ENCODE results near the gene LRRC37A.
"Not testable (repeated sequence)": the region's sequence is repeated elsewhere in the genome, so short reads cannot be mapped to it uniquely, and the experiment has no call there.

LRRC37A gene

DNA sequence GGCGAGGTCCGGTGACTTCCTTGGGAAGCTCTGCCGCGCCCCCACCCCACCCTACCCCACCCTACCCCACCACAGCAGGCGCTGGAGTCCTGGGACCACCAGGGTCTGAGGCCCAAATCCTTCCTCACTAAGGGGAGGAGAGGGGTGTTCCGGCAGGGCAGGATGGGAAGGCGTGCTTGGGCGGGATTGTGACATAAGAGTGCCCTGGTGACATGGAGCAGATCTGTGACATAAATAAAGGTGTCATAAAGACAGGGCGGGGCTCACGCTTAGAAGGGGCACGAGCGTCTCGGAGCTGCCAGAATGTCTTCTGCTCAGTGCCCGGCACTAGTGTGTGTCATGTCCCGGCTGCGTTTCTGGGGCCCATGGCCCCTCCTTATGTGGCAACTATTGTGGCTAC, at the start of gene LRRC37A:
Gene LRRC37A (plus strand): TSS at position 301 of the 400 bp plus-strand sequence. CDS start 3 bp downstream, at position 304.
- not testable (repeated sequence) for DNase-seq

DNA sequence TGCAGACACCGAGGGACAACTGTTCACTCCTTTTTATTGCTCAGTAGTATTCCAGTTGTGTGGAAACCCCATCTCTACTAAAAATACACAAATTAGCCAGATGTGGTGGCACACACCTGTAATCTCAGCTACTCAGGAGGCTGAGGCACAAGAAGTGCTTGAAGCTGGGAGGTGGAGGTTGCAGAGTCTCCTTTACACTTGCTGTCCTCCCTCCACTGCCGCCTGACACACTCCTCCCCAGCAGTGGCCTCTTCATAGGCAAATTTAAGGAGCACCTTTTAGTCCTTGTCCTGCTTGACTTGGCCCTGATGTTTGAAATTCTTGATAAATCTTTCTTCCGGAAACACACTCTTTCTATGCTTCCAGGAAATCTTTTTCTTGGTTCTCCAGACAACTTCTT, 45.8 kb upstream of the LRRC37A start:
- not testable (repeated sequence) for DNase-seq

DNA sequence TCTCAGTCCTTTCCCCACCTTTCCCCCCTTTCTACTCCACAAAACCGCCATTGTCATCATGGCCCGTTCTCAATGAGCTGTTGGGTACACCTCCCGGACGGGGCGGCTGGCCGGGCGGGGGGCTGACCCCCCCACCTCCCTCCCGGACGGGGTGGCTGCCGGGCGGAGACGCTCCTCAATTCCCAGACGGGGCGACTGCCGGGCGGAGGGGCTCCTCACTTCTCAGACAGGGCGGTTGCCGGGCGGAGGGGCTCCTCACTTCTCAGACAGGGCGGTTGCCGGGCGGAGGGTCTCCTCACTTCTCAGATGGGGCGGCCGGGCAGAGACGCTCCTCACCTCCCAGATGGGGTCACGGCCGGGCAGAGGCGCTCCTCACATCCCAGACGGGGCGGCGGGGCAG, 42.1 kb upstream of the LRRC37A start:
- not testable (repeated sequence) for DNase-seq

DNA sequence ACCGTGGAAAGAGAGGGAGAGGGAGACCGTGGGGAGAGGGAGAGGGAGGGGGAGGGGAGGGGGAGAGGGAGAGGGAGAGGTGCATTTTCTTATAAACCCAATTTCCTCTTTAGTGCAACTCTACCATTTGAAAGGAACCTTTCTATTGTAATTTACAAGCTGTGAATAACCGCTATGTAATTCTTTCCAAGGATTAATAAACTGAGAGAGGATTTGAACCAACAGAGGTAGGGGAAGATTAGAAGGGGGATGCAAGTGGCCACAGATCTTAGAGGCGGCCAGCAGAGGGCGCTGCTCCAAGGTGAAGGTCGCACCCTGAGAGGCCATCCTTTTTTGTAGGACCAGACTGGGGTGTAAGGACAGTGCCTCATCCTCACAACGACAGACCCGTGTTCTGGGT, 41.2 kb upstream of the LRRC37A start:
- DNase-seq: peak; percentile 83

DNA sequence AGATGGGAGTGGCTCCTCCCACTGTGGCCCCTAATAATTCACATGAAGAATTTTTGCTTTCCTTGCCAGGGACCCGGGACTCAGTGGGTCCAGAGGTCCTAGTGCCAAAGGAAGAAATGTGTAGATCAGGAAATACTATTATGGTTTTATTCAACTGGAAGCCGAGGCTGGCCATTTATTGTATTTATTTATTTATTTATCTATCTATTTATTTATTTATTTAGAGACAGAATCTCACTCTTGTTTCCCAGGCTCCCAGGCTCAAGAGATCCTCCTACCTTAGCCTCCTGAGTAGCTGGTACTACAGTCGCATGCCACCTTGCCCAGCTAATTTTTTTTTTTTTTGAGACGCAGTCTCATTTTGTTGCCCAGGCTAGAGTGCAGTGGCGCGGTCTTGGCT, 40.7 kb upstream of the LRRC37A start:
- not testable (repeated sequence) for DNase-seq

- not testable (repeated sequence) for DNase-seq
Measured at GRCh38 chr17:46256369-46256768, 38.6 kb upstream of the LRRC37A start.

DNA sequence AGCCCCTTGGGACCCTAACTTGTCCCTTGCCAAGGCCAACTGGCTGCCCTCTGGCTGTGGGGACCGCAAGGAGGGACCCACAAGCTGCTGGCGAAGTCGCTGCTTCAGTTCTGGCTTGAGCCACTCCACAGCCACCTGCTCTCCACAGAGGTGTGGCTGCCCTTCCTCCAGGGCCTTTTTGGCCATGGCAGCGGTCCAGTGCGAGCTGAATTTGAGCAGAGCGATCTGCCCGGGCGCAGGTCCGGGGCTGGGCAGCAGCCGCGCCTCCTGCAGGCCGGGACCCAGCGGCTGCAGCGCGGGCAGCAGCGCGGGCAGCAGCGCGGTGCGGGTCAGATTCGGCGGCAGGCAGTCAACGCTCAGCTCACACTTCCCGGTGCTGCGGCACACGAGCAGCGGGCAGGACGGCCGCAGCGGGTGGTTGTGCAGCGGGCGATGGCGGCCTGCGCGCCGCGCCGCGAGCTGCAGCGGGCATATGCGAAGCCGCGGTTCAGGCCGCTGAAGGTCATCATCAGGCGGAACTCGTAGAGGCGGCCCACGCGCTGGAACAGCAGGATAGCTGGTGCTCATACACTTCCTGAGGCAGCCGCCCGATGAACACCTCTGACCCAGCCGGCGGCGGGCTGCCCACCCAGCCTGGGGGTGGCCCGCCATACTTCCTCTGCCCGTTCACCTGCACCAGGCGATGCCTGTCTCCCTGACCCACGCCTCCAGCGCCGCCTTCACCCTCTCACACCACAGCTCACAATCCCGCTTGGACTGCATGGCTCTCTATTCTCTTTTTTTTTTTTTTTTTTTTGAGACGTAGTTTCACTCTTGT, 34.9 kb upstream of the LRRC37A start:
- DNase-seq: not testable (repeated sequence)

DNA sequence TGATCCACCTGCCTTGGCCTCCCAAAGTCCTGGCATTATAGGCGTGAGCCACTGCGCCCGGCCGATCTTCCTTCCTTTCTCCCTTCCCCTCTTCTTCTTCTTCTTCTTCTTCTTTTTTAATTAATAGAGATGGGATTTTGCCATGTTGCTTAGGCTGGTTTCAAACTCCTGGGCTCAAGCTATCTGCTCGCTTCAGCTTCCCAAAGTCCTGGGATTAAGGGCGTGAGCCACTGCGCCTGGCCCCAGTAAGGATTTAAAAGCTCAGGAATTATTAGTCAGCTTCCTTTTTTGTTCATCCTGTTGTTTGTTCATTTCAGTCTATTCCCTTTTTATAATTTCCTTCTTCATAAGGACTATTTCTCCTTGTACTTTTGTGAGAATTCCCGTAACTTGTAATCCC, 32.7 kb upstream of the LRRC37A start:
- DNase-seq: no peak

- DNase-seq: no peak
Measured at GRCh38 chr17:46264456-46265198, 30.3 kb upstream of the LRRC37A start.

DNA sequence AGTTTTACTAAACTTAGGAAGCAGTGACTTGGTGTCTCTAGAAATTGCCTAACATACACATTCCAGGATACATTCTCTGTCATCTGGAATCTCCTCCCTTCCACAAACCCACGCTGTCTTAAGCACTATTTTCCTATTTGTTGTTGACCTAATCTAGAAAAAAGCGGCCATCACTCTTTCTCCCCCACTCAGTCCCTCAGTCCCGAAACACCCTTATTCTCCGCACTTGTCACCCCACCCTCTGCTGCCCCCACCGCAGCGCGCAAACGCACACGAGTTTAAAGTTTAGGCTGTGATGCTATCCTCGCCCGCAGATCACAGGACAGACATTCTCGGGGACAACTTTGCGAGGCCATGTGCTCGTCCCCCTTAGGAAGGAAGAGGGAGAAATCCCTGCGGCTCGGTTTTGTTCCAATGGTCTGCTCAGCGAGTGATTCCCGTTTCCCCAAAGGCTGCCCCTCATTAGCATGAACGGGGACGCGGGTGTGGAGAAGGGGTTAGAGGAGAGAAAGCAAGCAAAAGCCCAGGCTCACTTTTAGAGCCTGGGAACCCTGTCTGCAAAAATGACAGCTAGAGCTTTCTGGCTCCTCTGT, 28.8 kb upstream of the LRRC37A start:
- DNase-seq: peak; percentile 20

DNA sequence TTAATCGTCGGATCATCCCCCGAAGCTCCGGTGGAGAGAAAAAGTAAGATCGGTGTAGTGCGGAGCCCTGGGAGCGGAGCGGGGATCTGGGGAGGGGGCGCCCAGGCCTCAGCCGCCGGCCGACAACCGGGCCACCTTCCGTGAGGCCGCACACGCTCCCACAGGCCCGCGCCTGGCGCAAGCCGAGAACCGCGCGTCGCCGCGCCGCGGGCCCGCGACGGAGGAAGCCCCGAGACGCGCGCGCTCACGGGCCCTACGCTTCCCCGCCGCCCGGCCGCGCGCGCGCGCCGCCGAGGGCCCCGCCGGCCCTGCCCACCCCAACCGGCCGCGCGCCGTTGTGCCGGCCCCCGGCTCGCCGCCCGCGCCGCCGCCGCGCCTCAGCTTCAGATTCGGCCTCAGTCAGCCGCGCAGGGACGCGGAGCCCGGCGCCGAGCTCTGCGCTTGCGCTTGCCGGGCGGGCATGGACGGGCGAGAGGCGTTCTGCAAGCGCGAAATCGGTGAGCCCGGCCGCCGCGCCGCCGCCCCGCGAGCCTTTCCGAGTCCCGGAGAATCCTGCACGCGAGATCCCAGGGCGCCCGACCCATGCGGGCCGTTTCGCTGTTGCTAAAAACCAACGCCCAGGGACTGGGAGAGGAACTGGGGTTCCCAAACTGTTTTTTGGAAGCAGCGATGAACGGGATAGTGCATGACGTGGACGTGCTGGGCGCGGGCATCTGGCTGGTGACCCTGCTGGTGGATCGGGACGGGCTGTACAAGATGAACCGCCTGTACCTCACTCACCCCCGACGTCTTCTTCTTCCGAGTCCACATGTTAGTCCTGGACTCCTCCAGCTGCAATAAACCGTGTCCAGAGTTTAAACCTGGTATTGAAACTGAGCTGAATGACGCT, 28.0 kb upstream of the LRRC37A start:
- DNase-seq: peak; percentile 85

GRCh38 chr17:46270032-46270431, 24.9 kb upstream of the LRRC37A start:
- no peak for DNase-seq

GRCh38 chr17:46273541-46274236, 21.2 kb upstream of the LRRC37A start:
- no peak for DNase-seq

GRCh38 chr17:46274238-46274637, 20.7 kb upstream of the LRRC37A start:
- no peak for DNase-seq

DNA sequence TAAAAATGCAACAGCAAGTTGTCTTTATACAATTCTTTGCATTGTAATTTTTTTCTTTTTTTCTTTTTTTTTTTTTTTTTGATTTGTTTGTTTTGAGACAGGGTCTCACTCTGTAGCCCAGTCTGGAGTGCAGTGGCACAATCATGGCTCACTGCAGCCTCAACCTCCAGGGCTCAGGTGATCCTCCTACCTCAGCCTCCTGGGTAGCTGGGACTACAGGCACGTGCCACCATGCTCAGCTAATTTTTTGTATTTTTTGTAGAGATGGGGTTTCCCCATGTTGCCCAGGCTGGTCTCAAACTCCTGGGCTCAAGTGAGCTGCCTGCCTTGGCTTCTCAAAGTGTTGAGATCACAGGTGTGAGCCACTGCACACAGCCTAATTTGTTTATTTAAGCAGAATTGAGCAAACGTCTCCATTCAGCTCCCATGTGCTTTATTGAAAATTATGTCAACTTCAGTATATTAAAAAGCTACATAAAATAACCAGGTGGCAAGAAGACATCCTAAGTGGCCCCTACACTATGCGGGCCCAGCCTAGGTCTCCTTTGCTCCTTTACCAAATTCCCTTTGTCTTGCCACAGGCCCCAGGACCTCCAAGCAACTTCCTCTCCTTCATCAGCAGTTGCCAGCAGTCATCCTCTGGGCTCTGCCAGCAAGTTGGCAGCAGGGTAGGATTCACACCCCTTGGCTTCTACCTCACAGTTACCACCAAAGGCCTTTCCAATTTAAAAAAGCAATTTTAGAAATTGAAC, 18.0 kb upstream of the LRRC37A start:
- DNase-seq: not testable (repeated sequence)

GRCh38 chr17:46281336-46281735, 13.6 kb upstream of the LRRC37A start:
- DNase-seq: not testable (repeated sequence)

- not testable (repeated sequence) for DNase-seq
Measured at GRCh38 chr17:46282635-46283034, 12.3 kb upstream of the LRRC37A start.

DNA sequence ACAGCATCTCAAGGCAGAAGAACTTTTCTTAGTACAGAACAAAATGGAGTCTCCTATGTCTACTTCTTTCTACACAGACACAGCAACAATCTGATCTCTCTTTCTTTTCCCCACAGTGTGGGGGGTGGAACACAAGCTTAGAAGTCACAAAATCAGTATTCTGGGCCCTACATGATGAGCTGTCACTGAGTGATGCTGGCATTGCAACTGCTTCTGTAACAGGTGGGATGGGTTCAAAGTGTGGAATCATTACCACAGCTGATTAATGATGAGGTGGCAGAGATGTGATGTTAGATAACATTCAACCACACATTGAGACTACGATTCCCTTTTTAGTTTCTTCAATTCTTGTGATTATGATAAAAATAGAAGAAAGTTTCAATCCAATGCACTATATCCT, 10.5 kb upstream of the LRRC37A start:
- peak; percentile 79 for DNase-seq

DNA sequence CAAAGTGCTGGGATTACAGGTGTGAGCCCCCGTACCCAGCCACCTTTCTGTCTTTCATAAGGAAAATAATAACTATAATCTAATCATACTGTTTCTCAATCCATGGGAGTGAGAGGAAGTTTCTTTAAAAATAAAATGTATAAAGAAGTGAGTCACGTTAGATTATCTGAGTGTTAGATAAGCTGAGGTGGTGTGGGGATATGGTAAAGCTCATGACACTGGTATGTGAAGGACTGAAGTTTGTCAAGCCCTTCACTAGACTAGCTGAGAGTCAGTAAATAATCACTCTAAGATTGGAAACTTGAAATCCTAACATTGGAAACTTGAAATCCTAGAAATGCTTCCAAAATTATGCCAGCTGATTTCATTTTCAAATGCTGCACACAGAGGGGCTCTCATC, 9.4 kb upstream of the LRRC37A start:
- not testable (repeated sequence) for DNase-seq

DNA sequence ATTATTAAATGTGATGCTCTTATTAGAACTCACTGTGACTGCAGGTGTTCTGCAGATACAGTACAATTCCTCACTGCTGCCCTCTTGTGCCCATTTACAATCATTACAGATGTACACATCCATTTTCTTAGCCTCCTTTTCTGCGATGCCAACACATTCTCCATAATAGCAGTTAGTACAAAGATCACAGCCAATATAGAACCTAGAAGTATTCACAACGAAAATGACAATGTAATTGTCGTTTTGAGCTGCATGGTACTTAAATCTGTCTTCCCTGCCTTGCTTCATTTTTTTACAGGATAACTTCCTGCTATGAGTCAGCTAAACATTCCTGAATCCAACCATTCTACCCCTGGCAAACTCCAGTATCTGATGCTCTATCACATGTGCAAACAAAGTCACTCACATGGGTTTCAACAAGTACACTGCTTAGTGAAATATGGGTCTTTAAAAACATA, 8.1 kb upstream of the LRRC37A start:
- peak; percentile 84 for DNase-seq

GRCh38 chr17:46287587-46287986, 7.3 kb upstream of the LRRC37A start:
- not testable (repeated sequence) for DNase-seq

Data from stimulated activated CD4-positive, alpha-beta T cell treated with anti-CD3 and anti-CD28 coated beads, Interleukin-4, amount 100 ng/mL, for 24 hours (primary cell).